NCI-H187 (cell line): Measurements from ENCODE around the gene PTPN6.

Source experiments
- DNase-seq, 2 experiments: peaks; one replicate each; lab custom pipeline; 2025; lab: John Stamatoyannopoulos, UW

The PTPN6 gene

DNA sequence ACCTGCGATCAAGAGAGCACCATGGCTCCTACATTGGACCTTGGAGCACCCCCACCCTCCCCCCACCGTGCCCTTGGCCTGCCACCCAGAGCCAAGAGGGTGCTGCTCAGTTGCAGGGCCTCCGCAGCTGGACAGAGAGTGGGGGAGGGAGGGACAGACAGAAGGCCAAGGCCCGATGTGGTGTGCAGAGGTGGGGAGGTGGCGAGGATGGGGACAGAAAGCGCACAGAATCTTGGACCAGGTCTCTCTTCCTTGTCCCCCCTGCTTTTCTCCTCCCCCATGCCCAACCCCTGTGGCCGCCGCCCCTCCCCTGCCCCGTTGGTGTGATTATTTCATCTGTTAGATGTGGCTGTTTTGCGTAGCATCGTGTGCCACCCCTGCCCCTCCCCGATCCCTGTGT, 9.4 kb upstream of the PTPN6 start:
- no peak for DNase-seq

DNA sequence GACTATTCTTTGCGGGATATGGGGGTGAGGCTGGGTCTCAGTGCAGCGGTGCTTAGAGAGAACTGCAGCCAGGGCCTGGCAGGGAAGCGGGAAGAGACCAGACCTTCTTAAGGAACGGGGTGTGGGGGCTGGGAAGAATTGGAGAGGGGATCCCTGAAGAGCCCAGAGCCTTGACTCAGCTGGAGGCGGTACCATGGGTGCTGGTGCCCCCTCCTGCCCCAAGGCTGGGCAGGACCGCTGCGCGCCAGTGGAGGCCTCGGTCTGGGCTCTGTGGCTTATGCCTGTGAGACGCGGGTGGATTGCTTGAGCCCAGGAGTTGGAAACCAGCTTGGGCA, 8.9 kb upstream of the PTPN6 start:
- DNase-seq: no peak

DNA sequence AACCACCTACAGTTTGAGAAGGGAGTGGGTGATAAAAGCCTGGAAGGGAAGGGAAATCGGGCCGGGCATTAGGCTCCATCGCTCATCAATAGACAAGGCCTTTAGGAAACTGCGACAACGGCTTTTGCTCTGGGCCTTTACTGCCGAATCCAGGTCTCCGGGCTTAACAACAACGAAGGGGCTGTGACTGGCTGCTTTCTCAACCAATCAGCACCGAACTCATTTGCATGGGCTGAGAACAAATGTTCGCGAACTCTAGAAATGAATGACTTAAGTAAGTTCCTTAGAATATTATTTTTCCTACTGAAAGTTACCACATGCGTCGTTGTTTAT, 7.8 kb upstream of the PTPN6 start:
- DNase-seq: peak in 1 of 2 experiments; percentile 51

DNA sequence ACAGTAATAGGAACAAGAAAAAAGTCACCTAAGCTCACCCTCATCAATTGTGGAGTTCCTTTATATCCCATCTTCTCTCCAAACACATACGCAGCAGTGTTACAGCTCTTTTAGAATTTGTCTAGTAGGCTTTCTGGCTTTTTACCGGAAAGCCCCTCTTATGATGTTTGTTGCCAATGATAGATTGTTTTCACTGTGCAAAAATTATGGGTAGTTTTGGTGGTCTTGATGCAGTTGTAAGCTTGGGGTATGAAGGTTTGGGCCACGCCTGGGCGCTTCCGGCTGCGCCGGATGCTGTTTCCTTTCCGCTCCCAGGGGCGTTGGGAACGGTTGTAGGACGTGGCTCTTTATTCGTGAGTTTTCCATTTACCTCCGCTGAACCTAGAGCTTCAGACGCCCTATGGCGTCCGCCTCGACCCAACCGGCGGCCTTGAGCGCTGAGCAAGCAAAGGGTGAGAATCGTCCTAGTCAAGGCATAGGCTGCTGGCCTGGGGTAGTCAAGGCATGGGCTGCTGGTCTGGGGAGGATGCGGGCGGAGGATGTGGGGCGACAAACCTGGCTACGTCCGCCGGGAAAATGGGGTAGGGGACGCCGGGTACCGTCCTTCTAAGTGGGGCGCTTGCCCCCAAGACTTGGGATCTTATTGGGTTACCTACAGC, 7.3 kb upstream of the PTPN6 start, which contains the start of the genes C12orf57 and RNU7-1:
C12orf57 (plus strand) TSS at position 301 of the 659 bp plus-strand sequence; CDS start at position 401, 100 bp downstream.
RNU7-1 (plus strand) TSS at position 95 of the 659 bp plus-strand sequence.
- DNase-seq: peak; percentile 48 to 83

DNA sequence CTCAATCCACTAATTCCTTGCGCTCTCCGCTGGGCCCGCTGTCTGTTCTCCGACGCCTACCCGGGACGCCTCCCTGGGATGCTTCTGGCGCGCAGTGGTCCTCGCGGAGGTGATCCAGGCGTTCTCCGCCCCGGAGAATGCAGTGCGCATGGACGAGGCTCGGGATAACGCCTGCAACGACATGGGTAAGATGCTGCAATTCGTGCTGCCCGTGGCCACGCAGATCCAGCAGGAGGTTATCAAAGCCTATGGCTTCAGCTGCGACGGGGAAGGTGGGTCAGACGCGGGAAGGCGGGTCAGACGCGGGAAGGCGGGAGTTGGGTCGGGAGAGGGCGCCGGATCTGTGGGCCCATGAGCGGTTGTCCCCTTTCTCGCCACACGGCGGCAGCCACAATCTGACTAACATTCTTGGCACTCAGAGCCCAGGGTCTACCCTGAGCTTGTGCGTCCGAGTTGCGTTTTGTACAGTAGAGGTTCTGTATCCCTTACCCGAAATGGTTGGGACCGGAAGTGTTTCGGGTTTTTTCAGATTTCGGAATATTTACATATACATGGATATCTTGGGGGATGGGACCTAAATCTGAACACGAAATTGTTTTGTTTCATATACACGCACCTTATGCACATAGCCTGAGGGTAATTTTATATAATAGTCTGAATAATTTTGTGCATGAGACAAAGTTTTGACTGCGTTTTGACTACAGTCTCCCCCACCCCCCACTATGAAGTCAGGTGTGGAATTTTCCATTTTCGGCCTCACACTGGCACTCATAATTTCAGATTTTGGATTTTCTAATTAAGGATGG, 6.6 kb upstream of the PTPN6 start:
- DNase-seq: peak; percentile 58 to 93

DNA sequence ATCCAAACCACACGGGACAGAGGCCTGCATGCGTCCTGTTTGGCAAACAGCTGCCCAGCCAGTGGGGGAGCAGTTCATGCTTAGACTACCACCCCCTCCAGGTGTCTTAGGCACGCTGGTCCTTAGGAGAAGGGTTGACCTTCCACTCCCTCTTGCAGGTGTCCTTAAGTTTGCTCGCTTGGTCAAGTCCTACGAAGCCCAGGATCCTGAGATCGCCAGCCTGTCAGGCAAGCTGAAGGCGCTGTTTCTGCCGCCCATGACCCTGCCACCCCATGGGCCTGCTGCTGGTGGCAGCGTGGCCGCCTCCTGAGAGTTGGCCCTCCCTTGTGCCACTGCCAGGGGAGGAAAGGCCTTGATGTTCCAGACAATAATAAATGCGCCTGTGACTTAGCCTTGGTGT, 5.5 kb upstream of the PTPN6 start:
- no peak for DNase-seq

DNA sequence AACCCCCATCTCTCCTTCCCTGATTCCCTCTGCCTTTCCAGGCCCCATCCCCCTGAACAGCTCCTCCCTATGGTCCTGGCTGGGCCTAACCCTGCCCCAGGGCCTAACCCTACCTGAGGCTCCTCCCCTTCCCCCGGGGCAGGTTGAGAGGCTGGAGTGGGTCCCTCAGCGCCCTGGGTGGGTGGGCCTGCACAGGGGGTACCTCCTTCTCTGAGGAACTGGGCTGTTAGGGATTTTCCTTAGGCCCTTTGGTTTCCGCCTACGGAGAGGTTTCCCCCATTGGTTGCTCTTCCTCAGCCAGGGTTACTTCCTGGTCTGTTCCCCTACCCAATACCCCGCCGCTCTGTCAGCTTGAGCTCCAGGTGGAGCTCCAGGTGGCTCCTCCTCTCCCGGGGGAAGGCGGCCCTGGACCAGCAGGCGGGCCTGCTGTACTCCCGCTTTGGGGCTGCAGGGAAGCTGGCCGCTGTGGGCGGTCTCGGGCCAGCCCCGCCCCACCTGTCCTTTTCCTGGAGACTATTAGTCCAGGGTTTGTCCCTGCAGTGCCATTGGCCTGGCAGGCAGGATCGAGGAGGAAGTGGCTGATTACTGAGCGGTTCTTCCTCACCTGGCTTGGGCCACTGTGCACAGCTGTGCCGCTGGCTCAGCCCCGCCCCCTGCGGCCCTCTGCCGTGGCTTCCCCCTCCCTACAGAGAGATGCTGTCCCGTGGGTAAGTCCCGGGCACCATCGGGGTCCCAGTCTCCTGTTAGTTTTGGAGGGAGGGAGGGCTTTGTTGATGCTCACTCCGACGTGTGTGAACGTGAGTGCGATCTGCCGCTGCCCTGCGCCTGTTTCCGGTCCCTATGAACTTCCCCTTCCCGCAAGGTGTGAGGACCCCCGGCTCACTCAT, 4.9 kb upstream of the PTPN6 start:
- DNase-seq: peak; percentile 92 to 94

DNA sequence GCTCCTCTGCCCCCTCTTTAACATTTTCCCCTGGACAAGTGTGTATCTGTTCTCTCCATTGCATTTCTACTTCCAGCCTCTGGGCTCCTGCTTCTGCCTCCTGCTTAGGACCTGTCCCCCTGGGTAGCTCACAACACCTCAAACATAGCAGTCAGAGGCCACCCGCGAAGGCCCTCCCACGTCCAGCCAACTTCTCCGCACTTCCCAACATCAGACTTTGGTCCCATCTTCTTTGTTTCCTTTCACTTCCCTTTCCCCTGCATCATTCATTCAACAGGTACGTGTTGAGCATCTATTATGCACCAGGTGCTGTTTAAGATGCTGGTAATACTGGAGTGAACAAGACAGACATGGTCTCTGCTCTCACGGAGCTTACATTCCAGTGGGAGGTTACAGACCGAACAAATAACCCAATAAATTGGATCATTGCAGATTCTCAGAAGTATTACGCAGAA, 4.2 kb upstream of the PTPN6 start:
- DNase-seq: no peak

DNA sequence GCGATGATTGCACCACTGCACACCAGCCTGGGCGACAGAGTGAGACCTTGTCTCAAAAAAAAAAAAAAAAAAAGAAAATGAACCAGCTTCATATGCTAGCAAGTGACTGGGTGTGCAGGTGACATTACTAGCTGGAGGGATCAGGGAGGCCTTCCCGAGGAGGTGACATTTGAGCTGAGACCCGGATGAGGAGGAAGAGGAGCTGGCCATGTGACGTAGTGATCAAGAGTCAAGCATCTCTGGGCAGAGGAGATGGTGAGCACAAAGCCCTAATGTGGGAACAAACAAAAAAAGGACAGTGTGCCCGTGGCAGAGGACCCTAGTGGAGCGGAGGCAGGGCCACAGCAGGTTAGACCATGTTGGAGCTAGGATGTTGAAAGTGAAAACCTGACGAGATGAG, 3.5 kb upstream of the PTPN6 start:
- no peak for DNase-seq

DNA sequence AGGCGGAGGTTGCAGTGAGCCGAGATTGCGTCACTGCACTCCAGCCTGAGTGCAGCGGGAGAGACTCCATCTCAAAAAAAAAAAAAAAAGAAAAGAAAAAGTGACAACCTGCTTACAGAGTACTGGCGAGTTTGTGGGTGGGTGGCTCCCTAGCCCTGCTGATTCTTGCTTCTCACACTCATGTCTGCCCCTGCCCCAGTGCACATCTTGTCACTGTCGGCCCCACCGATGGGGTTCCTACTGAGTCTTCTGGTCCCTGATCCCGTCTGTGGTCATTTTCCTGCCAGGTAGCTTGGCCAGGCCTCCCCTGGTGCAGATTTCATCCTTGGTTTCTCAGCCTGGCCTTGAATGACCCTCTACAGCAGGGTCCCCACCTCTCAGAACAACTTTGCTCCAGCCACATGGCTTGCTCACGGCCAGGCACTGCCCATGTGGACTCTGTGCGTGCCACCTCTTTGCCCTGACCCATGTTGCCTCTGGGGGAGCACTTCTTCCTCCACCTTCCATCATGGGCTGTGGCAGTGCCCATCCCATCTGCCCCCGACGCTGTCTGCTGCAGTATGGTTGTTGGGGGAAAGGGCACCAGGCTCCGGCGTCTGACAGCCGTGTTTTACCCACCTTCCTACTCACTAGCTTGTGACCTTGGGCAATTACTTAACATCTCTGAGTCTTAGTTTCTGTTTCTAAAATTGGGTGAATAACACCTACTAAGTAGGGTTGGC, 2.1 kb upstream of the PTPN6 start:
- no peak for DNase-seq

DNA sequence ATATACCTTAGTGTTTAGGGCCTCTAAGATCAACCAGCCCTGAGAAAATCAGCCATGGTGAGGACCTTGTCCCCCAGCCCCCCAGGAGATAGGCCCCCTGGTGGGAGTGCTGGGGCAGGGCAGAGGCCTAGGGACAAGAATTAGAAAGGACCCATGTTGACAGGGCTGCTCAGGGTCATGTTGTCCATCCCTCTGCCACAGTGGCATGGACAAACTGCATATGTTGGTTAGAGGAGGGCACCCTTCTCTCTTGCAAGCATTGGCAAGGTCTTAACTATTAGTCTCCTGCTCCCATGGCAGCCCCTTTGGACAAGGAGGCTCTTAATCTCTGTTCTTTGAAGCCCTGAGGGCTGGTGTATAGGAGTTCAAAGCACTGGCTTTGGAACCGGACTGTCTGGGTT, 755 bp upstream of the PTPN6 start:
- DNase-seq: no peak

DNA sequence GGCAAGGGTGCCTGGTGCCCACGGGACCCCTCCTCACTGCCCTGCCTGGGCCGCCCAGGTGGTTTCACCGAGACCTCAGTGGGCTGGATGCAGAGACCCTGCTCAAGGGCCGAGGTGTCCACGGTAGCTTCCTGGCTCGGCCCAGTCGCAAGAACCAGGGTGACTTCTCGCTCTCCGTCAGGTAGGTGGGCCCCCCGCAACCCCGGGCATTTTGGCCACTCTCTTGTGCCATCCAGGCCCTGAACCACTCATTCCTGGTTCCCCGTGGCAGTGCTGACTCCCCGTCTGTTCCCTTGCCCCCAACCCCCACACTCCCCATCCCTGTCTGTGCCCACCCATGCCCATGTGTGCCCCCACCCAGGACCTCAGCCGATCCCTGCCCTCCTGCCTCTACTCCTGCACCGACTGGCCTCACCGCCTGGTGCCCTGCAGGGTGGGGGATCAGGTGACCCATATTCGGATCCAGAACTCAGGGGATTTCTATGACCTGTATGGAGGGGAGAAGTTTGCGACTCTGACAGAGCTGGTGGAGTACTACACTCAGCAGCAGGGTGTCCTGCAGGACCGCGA, 480 bp downstream of the PTPN6 start:
- no peak for DNase-seq

DNA sequence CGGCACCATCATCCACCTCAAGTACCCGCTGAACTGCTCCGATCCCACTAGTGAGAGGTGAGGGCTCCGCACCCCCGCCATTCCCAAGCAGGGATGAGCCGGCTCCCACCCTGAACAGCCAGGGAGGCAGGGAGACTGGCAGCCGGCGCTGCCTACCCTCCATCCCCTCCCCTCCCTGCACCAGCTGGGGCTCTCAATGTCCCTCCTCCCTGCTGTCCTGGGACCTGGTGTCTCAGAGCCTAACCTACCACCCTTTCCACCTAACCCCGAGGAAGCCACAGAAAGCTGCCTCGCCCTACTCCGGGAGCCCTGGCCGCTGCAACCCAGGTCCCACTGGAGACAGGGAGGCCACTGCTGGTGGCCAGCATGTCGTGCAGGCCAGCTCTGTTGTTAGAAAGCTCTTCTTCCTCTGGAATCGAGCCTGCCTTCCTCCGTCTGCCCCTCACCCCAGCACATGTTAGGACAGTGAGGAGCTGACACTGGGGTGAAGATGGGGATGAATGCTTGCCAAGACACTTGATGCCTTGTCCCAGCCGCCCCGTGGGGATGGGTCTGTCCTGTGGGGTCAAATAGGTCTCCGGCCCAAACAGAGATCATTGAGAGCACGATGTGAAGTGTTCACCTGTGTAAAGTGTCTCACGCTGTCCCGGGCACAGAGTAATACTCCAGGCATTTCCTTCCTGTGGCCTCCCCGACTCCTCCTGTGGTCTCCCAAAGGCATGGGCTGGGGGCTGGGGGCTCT, 1.1 kb downstream of the PTPN6 start:
- DNase-seq: no peak

DNA sequence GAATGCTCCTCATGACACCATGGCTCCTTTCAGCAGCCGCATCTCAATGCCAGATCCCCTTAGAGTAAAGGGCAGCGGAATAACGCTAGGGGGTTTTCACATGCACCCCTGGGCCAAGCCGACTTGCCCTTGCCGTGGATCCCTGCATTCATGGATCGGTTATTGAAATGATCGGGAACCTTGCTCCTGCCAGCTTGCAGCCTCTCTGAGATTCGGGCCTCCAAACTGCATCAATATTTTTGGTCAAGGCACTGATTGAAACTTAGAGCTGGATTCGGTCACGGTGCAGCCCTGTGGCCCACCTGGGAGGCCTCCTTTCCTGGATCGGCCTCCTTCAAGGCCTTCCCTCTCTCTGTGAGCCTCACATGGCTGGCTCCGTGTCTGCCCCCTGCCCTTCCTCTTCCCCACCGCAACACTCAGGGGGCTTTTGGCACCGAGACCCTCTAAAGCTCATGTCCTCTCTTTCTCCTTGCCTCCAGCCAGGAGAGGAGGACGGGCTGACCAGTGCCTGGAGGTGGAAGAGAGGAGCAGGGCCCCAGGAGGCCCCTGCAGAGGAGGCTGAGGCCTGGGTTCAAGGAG, 1.8 kb downstream of the PTPN6 start:
- DNase-seq: no peak

DNA sequence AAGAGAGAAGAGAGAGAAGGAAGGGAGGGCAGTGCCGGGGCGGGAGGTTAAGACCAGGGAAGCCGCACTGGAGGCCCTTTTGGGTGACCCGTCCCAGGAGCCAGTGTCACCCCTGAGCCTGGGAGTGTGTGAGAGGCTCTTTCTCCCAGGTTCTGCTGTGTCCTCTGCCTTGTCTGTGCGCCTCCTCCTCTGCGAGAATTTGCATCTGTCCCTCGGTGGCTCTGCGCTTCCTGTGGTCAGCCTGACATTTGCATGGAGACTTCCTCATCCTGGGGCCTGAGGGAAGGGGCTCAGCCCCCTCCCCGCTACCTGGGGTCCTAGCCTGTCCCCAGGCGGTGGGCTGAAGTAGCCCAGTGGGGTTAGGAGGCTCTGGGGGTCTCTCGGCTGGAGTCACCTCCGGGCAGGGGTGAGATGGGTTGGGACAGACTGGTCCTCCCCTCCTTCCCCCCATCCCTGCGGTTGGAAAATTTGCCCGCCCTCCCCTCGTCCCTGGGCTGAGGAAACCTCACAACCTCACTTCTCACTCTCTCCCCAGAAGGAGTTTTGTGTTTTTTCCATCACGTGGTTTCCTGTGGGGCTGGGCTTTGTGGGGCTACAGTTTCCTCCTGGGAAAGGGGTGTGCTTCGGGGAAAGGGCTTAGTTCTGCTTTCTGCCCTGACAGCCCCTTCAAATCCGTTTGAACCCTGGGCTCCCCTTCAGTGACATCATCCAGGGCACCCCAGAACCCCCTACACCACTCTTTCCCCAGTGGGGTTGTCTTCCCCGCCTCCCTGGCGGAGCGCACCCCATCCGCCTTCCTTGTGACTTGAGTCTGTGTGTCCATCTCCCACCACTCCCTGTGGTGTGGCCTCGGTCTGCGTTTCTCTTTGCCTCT, 2.5 kb downstream of the PTPN6 start:
- no peak for DNase-seq

DNA sequence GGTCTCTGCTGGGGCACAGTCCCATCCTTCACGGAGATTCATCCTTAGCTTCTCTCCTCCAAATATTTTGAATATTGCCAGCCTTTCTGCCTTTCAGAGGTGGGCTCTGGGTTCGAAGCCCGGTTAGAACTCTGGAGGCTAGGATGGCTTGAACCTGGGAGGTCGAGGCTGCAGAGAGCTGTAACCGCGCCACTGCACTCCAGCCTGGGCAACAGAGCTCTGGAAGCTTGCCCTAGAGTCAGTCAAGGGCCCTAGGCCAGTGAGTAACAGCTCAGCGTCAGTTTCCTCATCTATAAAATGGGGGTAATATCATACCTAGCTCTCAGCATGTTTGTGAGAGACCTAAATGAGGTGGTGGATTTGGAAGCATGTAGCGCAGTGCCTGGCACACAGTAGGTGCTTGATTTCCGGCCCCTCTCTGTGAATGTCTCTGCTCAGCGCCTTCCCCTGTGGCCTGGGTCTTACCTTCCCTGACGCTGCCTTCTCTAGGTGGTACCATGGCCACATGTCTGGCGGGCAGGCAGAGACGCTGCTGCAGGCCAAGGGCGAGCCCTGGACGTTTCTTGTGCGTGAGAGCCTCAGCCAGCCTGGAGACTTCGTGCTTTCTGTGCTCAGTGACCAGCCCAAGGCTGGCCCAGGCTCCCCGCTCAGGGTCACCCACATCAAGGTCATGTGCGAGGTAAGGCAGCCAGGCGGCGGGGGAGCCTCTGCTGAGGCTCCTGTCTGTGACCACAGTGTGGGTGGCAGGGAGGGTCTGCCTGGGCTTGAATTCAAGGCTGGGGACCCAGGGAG, 3.4 kb downstream of the PTPN6 start:
- no peak for DNase-seq

DNA sequence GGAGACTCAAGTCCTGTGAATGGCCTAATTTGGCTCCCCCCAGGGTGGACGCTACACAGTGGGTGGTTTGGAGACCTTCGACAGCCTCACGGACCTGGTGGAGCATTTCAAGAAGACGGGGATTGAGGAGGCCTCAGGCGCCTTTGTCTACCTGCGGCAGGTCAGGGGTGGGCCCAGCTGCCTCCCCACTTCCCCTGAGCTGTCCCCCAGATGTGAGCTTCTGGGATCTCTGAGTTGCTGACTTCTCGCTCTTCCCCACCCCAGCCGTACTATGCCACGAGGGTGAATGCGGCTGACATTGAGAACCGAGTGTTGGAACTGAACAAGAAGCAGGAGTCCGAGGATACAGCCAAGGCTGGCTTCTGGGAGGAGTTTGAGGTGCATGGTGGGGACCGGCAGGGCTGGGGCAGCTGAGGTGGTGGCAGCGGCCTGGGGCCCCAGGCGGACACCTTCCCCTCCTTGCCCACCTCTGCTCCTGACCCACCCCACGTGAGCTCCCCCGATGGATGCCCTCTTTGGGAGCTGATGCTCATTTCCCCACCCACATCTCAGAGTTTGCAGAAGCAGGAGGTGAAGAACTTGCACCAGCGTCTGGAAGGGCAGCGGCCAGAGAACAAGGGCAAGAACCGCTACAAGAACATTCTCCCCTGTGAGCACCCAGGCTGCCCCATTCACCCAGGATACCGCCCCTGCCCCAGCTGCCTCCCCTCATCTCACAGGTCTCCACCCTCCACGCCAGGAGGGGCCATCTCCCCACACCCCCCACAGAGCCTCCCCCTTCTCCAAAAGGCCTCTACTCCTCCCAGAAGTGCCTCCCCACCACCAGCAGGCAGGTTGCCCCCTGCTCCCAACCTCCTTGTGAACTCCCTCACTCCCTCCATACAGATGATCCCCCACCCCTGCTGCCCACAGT, 4.2 kb downstream of the PTPN6 start:
- no peak for DNase-seq
